GM06990 (cell line): ENCODE results near the gene DNAJC6.

Experiments
- DNase-seq: peaks from one replicate; pipeline ENCODE4 v3.0.0-alpha.2; 2011; ENCODE audit not compliant: insufficient read length; ENCODE audit errors: extremely low read depth
- H3K27me3 ChIP-seq: replicated peaks from 2 replicates; pipeline ENCODE4 v1.6.0; 2011; ENCODE audit warnings: low read length; ENCODE audit not compliant: control insufficient read depth, insufficient read depth
- H3K36me3 ChIP-seq: 2 replicates; pipeline ENCODE4 v1.5.1; 2011; ENCODE audit warnings: low read length; ENCODE audit not compliant: control insufficient read depth, insufficient read depth
- H3K4me3 ChIP-seq: replicated peaks from 2 replicates; pipeline ENCODE4 v1.5.1; 2011; ENCODE audit warnings: low read depth, mild to moderate bottlenecking, control low read depth, low read length
- CTCF ChIP-seq: IDR thresholded peaks from 2 replicates; pipeline ENCODE4 v1.5.1; 2011; ENCODE audit warnings: low read length, control low read depth, mild to moderate bottlenecking, inconsistent platforms; ENCODE audit not compliant: insufficient read depth, poor library complexity, severe bottlenecking

The DNAJC6 gene

GRCh38 chr1:65399003-65399402 is 89.7 kb downstream of the DNAJC6 start:
- TF ChIP-seq CTCF, result no peak

GRCh38 chr1:65401612-65402011 is 92.3 kb downstream of the DNAJC6 start:
- TF ChIP-seq CTCF, result no peak
- no peak for DNase-seq
- Histone ChIP-seq H3K36me3 (no peaks in the 10 kb centered on the region; the same call in 1 of the 2 replicates), H3K27me3 (no peaks in the 10 kb centered on the region), H3K4me3 (no peak overlapping the region)

More at GRCh38 chr1:65399003-65399402, 89.7 kb downstream of the DNAJC6 start:
- Histone ChIP-seq H3K27me3 (no peaks in the 10 kb centered on the region), H3K4me3 (no peak overlapping the region), H3K36me3 (no peaks in the 10 kb centered on the region; the same call in 1 of the 2 replicates)
- DNase-seq, result no peak

- Histone ChIP-seq H3K4me3 (no peak overlapping the region), H3K27me3 (no peaks in the 10 kb centered on the region), H3K36me3 (no peaks in the 10 kb centered on the region; the same call in 1 of the 2 replicates)
- DNase-seq, result no peak
- no peak for TF ChIP-seq CTCF
These were observed 95.6 kb downstream of the DNAJC6 start for GRCh38 chr1:65404941-65405340.

- no peak overlapping the region for H3K4me3 ChIP-seq
- no peak for TF ChIP-seq CTCF
- no peak for DNase-seq
- H3K36me3 ChIP-seq, result no peaks in the 10 kb centered on the region
- H3K27me3 ChIP-seq, result no peaks in the 10 kb centered on the region
These were observed 98.5 kb downstream of the DNAJC6 start for GRCh38 chr1:65407877-65408276.

GRCh38 chr1:65409314-65409713 is 100.0 kb downstream of the DNAJC6 start:
- TF ChIP-seq CTCF, result no peak
- H3K36me3 ChIP-seq, result no peaks in the 10 kb centered on the region
- no peaks in the 10 kb centered on the region for H3K27me3 ChIP-seq
- DNase-seq, result no peak
- no peak overlapping the region for H3K4me3 ChIP-seq

GRCh38 chr1:65409816-65410326 is 100.5 kb downstream of the DNAJC6 start:
- no peak for TF ChIP-seq CTCF
- no peaks in the 10 kb centered on the region for H3K27me3 ChIP-seq
- no peak overlapping the region for H3K4me3 ChIP-seq
- no peaks in the 10 kb centered on the region for H3K36me3 ChIP-seq
- DNase-seq, result no peak
